A549 (cell line): ENCODE results near the gene SMARCB1. TPM values are rescaled to one million over a fixed set of nuclear protein-coding genes. Genes with fewer than 3 reads are reported as not detected.

Experiments used
- ATAC-seq, 2 experiments: fragments of 200-7000 bp in 1 of 2; fragments of >200 bp in 1 of 2; cut with Nextera tagmentation in 1 of 2; cut with Tn5 transposase in 1 of 2; 3 replicates each; pipeline versions ENCODE4 v1.8.0 to v1.9.1; 2018 to 2020; ENCODE audit warnings: mild to moderate bottlenecking in 1 of 2, moderate library complexity in 1 of 2
- CTCF ChIA-PET: fragments of 300-600 bp; sonication (Branson Sonifier 250); formaldehyde crosslinking; extraction: SDS; loops from one replicate; lab custom pipeline; 2021; ENCODE audit warnings: antibody characterized with exemption, inconsistent platforms; lab: Yijun Ruan, JAX
- POLR2A ChIA-PET: fragments of 350-600 bp; formaldehyde crosslinking; extraction: SDS; loops from one replicate; lab custom pipeline; 2021; ENCODE audit warnings: antibody characterized with exemption, inconsistent platforms; lab: Yijun Ruan, JAX
- DNase-seq, 2 experiments: peaks; one replicate each; pipeline versions ENCODE4 v3.0.0 to v3.0.0-alpha.2; 2011 to 2016; ENCODE audit warnings: low read depth in 1 of 2, low spot score in 1 of 2
- FAIRE-seq: peaks from 2 replicates; lab custom pipeline; 2011; peaks lifted over from hg19 to GRCh38; lab: Jason Lieb, UNC
- H3K27ac ChIP-seq, 2 experiments: fragments of >200 bp; sonication (Bioruptor Twin); formaldehyde crosslinking; 3 replicates each; pipeline ENCODE4 v1.5.1; 2016 to 2017
- H3K4me1 ChIP-seq: fragments of >200 bp; sonication (Bioruptor Twin); formaldehyde crosslinking; 3 replicates; pipeline ENCODE4 v1.6.1; 2016
- H3K4me2 ChIP-seq: fragments of >200 bp; sonication (Bioruptor Twin); formaldehyde crosslinking; 3 replicates; pipeline ENCODE4 v1.6.1; 2016
- H3K4me3 ChIP-seq: fragments of >200 bp; sonication (Bioruptor Twin); formaldehyde crosslinking; 3 replicates; pipeline ENCODE4 v1.5.1; 2016
- H3K9me3 ChIP-seq: fragments of >200 bp; sonication (Bioruptor Twin); formaldehyde crosslinking; 3 replicates; pipeline ENCODE4 v1.6.1; 2016
- BCL3 ChIP-seq: fragments of >200 bp; sonication (Bioruptor Twin); formaldehyde crosslinking; IDR thresholded peaks from 3 replicates; pipeline ENCODE4 v1.6.1; 2016
- BHLHE40 ChIP-seq: IDR thresholded peaks from 2 replicates; pipeline ENCODE4 v1.6.1; 2012; ENCODE audit warnings: low read depth, low read length, inconsistent platforms
- CBX8 ChIP-seq: fragments of 200-600 bp; sonication (generic); IDR thresholded peaks from 2 replicates; pipeline ENCODE4 v1.6.1; 2016
- CEBPB ChIP-seq, 2 experiments: fragments of >200 bp in 1 of 2; sonication (Bioruptor Twin) in 1 of 2; formaldehyde crosslinking in 1 of 2; IDR thresholded peaks; 2 replicates each; pipeline ENCODE4 v1.6.1; 2012 to 2016
- CTCF ChIP-seq: fragments of >200 bp; sonication (Bioruptor Twin); formaldehyde crosslinking; IDR thresholded peaks from 3 replicates; pipeline ENCODE4 v1.5.1; 2016
- E2F6 ChIP-seq: IDR thresholded peaks from 2 replicates; pipeline ENCODE4 v1.6.1; 2012; ENCODE audit warnings: low read depth, borderline replicate concordance
- EHF ChIP-seq: fragments of 250-450 bp; sonication (Bioruptor Pico); IDR thresholded peaks from 2 replicates; pipeline ENCODE4 v1.5.0; 2020; ENCODE audit warnings: mild to moderate bottlenecking
- EHMT2 ChIP-seq: fragments of 200-600 bp; sonication (generic); IDR thresholded peaks from 2 replicates; pipeline ENCODE4 v1.6.1; 2016; ENCODE audit warnings: antibody characterized with exemption, low read depth, mild to moderate bottlenecking, moderate library complexity
- ELK1 ChIP-seq: fragments of 150-350 bp; IDR thresholded peaks from 2 replicates; pipeline ENCODE4 v1.6.1; 2014; ENCODE audit warnings: low read depth, mild to moderate bottlenecking, low read length
- FOSB ChIP-seq: fragments of 250-450 bp; sonication (Bioruptor Pico); IDR thresholded peaks from 2 replicates; pipeline ENCODE4 v1.5.0; 2020; ENCODE audit warnings: mild to moderate bottlenecking, moderate library complexity
- FOSL2 ChIP-seq, 2 experiments: fragments of 450-650 bp in 1 of 2; fragments of >200 bp in 1 of 2; sonication (Bioruptor Twin) in 1 of 2; formaldehyde crosslinking; IDR thresholded peaks; 2 replicates each; pipeline versions ENCODE4 v1.5.0 to v1.6.1; 2016 to 2020; ENCODE audit warnings: mild to moderate bottlenecking in 1 of 2, moderate library complexity in 1 of 2
- GATA3 ChIP-seq: IDR thresholded peaks from 2 replicates; pipeline ENCODE4 v1.6.1; 2012; ENCODE audit warnings: borderline replicate concordance
- HOXA7 ChIP-seq: fragments of 250-450 bp; sonication (Bioruptor Pico); IDR thresholded peaks from 2 replicates; pipeline ENCODE4 v1.5.0; 2020; ENCODE audit warnings: mild to moderate bottlenecking, moderate library complexity
- HOXB13 ChIP-seq: fragments of 250-450 bp; sonication (Bioruptor Pico); IDR thresholded peaks from 2 replicates; pipeline ENCODE4 v1.5.0; 2020; ENCODE audit warnings: low read depth, mild to moderate bottlenecking, moderate library complexity
- JUN ChIP-seq, 2 experiments: fragments of >200 bp; sonication (Bioruptor Twin); formaldehyde crosslinking; IDR thresholded peaks; 2 replicates in 1 of 2; 3 replicates in 1 of 2; pipeline ENCODE4 v1.6.1; 2016 to 2017
- KDM1A ChIP-seq: fragments of 200-600 bp; sonication (generic); IDR thresholded peaks from 2 replicates; pipeline ENCODE4 v1.6.1; 2016; ENCODE audit warnings: low read depth, mild to moderate bottlenecking
- KDM5A ChIP-seq: fragments of 200-600 bp; sonication (generic); IDR thresholded peaks from 2 replicates; pipeline ENCODE4 v1.6.1; 2016; ENCODE audit warnings: antibody characterized with exemption, mild to moderate bottlenecking
- MAX ChIP-seq: IDR thresholded peaks from 2 replicates; pipeline ENCODE4 v1.6.1; 2012
- NFE2L2 ChIP-seq: fragments of 150-350 bp; conservative IDR thresholded peaks from 2 replicates; pipeline ENCODE4 v1.6.1; 2014; ENCODE audit warnings: low read length
- PHF8 ChIP-seq: fragments of 200-600 bp; sonication (generic); IDR thresholded peaks from 2 replicates; pipeline ENCODE4 v1.6.1; 2016; ENCODE audit warnings: low read depth, mild to moderate bottlenecking, antibody characterized with exemption, moderate library complexity, borderline replicate concordance
- RAD21 ChIP-seq, 2 experiments: fragments of >200 bp in 1 of 2; sonication (Bioruptor Twin) in 1 of 2; formaldehyde crosslinking in 1 of 2; IDR thresholded peaks in 1 of 2; conservative IDR thresholded peaks in 1 of 2; 2 replicates in 1 of 2; 3 replicates in 1 of 2; pipeline ENCODE4 v1.6.1; 2012 to 2018; ENCODE audit warnings: inconsistent platforms in 1 of 2
- REST ChIP-seq: fragments of 200-600 bp; sonication (generic); IDR thresholded peaks from 2 replicates; pipeline ENCODE4 v1.6.1; 2016; ENCODE audit warnings: antibody characterized with exemption, mild to moderate bottlenecking, moderate library complexity
- SMC3 ChIP-seq: fragments of >200 bp; sonication (Bioruptor Twin); formaldehyde crosslinking; IDR thresholded peaks from 3 replicates; pipeline ENCODE4 v1.6.1; 2018; ENCODE audit warnings: inconsistent platforms
- SREBF2 ChIP-seq: fragments of 450-650 bp; IDR thresholded peaks from 2 replicates; pipeline ENCODE4 v1.6.1; 2014; ENCODE audit warnings: mild to moderate bottlenecking, moderate library complexity
- ZSCAN20 ChIP-seq: fragments of 250-450 bp; sonication (Bioruptor Pico); IDR thresholded peaks from 2 replicates; pipeline ENCODE4 v1.8.0; 2022; ENCODE audit warnings: mild to moderate bottlenecking, moderate library complexity
- WGBS: methylation state at CpG from one replicate; pipeline ENCODE4 v1.1.6; 2017; ENCODE audit errors: missing lambda C conversion rate; 5-methylcytosine and 5-hydroxymethylcytosine counted together
- polyA plus RNA-seq, 4 experiments: library from polyadenylated mRNA; depleted of rRNA in 3 of 4; stranded (reverse); fragments of >200 nt; fragmentation: RNase III in 1 of 4; extraction: RNeasy Plus Mini Kit Qiagen cat#74134 plus additional on column Dnase treatment in 1 of 4; gene quantifications; 2 replicates in 3 of 4; 3 replicates in 1 of 4; pipeline ENCODE4 v1.2.3, GENCODE V29; 2011 to 2017

Gene SMARCB1
- polyA plus RNA-seq, 2 of the 4 experiments (the other 2 are of a cell fraction) = 65.6 to 133 TPM

- peak overlapping the region; percentile 33 to 75; a peak in 3 of 6 replicates for H3K27ac ChIP-seq
- H3K4me1 ChIP-seq = no peaks in the 10 kb centered on the region
- no peaks in the 10 kb centered on the region for H3K9me3 ChIP-seq
- FAIRE-seq (no peak), ATAC-seq (peak; percentile 83 to 94), DNase-seq (peak; percentile 55 to 76)
- ChIA-PET CTCF (interaction anchor here (0.7 to 8.7 kb wide), 57 partner anchors 9 to 457 kb away, joined by 3 to 175 read pairs (median 4); partner anchors contain the start of genes C22orf15, CHCHD10, DERL3 and MMP11), POLR2A (interaction anchor here (0.9 to 1.0 kb wide), 2 partner anchors 9 to 82 kb away, joined by 3 read pairs; partner anchors contain the start of gene SLC2A11)
- H3K4me2 ChIP-seq = peak overlapping the region; percentile 91
- TF ChIP-seq SMC3 (peak; percentile 71), BCL3 (no peak), CTCF (peak; percentile 83), RAD21 (conservative IDR thresholded peaks at IDR 0.05 in 1 of 2, IDR thresholded peaks at IDR 0.05 in 1 of 2) (peak; percentile 84 to 93), ZSCAN20 (no peak), CEBPB (IDR thresholded peaks at IDR 0.05) (no peak), E2F6 (peak; percentile 51; the same call in 1 of the 2 replicates)
- 0 out of 3 replicates have a peak overlapping the region, but pooled peaks have one; percentile 23 for H3K4me3 ChIP-seq
- WGBS = 13% methylated on average over 38 of the region's 62 CpGs
Observed at GRCh38 chr22:23849009-23850006, 62.5 kb downstream of the SMARCB1 start.

GRCh38 chr22:23850136-23850611, 63.4 kb downstream of the SMARCB1 start:
- whole genome bisulfite sequencing = 32% methylated on average over 7 of the region's 16 CpGs
- FAIRE-seq = no peak
- no peak for TF ChIP-seq EHF (CRISPR knock-in tag)
- no peak for TF ChIP-seq REST
- TF ChIP-seq JUN (IDR thresholded peaks at IDR 0.05) = no peak
- no peak for TF ChIP-seq MAX
- no peak for TF ChIP-seq KDM5A
- no peak for TF ChIP-seq CBX8
- TF ChIP-seq CEBPB (IDR thresholded peaks at IDR 0.05) = no peak
- no peak for TF ChIP-seq SMC3
- no peak for TF ChIP-seq FOSB
- TF ChIP-seq EHMT2 = no peak
- TF ChIP-seq HOXB13 = no peak
- no peak for TF ChIP-seq BHLHE40
- no peak for TF ChIP-seq ELK1
- no peak for TF ChIP-seq PHF8
- TF ChIP-seq FOSL2 (IDR thresholded peaks at IDR 0.05) = no peak
- TF ChIP-seq FOSL2 (CRISPR knock-in tag; IDR thresholded peaks at IDR 0.05) = no peak
- TF ChIP-seq SREBF2 = no peak
- no peak for TF ChIP-seq HOXA7 (CRISPR knock-in tag)
- TF ChIP-seq KDM1A = no peak
- TF ChIP-seq GATA3 = no peak
- TF ChIP-seq NFE2L2 = no peak

More at GRCh38 chr22:23850136-23850611, 63.4 kb downstream of the SMARCB1 start:
- POLR2A ChIA-PET = interaction anchor here (0.9 to 1.0 kb wide), 2 partner anchors 8 to 83 kb away, joined by 3 read pairs; partner anchors contain the start of gene SLC2A11
- Histone ChIP-seq H3K4me1 (no peaks in the 10 kb centered on the region), H3K4me2 (peak overlapping the region; percentile 91), H3K27ac (no peak overlapping the region), H3K9me3 (no peaks in the 10 kb centered on the region), H3K4me3 (no peak overlapping the region)
- CTCF ChIA-PET = interaction anchor here (0.7 to 8.7 kb wide), 53 partner anchors 8 to 458 kb away, joined by 3 to 175 read pairs (median 4); partner anchors contain the start of genes C22orf15, CHCHD10, DERL3 and MMP11
- ATAC-seq (no peak), DNase-seq (no peak)
